Activated CD4-positive, alpha-beta T cell treated with anti-CD3 and anti-CD28 coated beads, Interleukin-2, amount 50 U/mL, for 1 hour (primary cell): ENCODE data around the gene SCNM1.

Experiments
- DNase-seq: peaks from one replicate; pipeline ENCODE4 v3.0.0-alpha.2; 2020

The SCNM1 gene, protein sequence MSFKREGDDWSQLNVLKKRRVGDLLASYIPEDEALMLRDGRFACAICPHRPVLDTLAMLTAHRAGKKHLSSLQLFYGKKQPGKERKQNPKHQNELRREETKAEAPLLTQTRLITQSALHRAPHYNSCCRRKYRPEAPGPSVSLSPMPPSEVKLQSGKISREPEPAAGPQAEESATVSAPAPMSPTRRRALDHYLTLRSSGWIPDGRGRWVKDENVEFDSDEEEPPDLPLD

DNA sequence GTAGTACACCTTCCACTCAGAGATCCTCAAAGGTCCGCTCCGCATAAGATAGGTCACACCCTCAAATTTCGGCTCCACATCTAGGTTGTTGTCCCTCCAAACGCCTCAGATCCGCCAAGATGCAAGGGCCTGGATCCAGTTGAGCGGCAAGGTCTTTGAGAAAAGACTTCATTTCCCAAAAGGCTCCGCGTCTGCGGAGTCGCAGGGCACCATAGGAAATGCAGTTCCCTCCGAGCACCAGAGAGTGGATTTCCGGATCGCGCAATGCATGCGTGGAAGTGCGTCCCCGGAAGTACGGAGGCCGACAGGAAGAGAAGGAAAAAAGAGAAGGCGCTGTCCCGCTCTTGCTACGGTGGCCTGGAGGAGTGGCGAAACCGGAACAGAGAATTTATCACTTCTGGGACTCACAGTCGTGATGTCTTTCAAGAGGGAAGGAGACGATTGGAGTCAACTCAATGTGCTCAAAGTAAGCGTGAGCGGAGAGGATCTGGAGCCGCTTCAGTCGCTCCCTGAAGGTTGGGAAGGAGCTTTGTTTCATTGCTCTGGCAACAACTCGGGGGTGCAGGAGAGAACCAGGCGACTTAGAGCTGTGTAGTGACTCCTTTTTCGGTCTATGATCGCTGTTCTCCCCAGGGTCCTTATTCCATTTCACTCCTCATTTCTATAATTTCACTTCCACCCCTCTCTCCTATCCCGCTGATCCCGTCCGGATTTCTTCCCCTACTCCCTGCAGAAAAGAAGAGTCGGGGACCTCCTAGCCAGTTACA is at the start of gene SCNM1, which contains the start of gene LYSMD1:
SCNM1 (plus strand) TSS at position 407 of the 767 bp plus-strand sequence; CDS start at position 416, 9 bp downstream.
LYSMD1 (minus strand) TSS at position 165 of the 767 bp plus-strand sequence. CDS start 644 bp downstream, outside the sequence.
- peak; percentile 93 for DNase-seq

DNA sequence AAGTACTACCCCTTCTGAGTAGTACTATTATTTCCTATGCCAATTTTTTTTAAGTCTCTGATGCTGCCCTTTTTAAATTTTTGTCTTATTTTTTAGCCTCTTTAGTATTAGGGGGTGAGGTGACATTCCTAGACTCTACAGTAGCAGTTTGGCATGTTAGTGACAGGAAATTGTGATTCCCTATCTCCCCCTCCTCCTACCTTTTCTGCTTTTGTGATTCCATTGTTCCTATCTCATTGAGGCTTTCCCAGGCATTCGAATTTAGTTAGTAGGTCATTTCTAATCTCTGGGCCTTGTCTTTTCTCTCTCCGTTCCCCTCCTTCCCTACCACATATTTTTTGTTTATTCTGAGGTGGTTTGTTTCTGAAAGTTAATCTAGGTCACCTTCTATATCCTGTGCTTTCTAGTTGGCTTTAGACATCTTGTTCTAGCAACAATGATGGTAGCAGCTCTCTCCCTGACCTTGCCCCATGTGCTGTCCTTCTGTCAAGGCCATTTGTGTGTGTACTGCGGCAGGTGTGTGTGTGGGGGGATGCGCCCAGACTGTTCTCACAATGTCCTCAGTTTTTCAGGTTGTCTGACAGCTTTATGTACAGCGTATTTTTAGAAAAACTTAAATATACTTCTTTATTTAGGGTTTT is 41.1 kb upstream of the SCNM1 start:
- no peak for DNase-seq

DNA sequence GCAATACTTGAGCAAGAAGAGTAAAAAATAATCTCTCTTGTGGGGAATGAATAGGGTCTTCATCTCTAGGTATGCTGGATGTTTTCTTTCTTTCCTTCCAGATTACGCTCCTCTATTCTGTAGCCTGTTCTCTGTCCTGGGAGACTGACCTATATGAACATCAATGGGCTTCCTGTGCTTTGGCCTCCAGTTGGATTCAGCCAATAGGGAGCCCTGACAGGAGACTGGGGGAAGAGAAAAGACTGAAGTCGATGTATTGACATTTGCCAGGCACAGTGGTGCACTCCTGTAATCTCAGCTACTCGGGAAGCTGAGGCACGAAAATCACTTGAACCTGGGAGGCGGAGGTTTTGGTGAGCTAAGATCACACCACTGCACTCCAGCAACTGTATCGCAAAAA is 37.1 kb upstream of the SCNM1 start:
- no peak for DNase-seq

DNA sequence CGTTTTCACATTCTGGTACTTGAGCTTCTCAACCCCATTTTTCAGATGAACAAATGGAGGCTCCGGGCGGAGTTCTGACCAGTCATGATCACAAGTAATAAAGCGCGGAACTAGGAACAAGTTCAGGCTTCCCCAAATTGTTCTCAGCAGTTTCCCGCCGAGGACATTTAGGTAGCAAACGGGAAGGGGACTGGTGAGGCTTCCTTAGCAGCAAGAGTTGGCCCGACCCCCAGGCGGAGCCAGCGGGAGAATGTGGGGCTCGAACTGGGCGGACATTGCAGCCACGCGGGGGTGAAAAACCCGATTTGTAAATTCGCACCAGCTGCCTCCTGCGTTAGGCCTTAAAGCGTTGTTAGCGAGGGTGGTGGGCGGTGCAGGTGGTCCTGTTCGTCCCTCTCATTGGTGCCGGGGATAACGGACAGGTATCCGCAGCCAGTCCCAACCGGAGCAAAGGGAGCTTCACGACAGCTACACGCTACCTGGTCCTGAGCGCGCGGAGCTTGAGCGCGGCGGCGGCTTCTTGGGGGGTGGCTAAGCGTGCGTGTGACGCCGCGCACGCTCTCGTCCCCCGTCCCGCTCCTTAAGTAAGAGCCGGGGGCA is 34.9 kb upstream of the SCNM1 start:
- peak; percentile 70 for DNase-seq

DNA sequence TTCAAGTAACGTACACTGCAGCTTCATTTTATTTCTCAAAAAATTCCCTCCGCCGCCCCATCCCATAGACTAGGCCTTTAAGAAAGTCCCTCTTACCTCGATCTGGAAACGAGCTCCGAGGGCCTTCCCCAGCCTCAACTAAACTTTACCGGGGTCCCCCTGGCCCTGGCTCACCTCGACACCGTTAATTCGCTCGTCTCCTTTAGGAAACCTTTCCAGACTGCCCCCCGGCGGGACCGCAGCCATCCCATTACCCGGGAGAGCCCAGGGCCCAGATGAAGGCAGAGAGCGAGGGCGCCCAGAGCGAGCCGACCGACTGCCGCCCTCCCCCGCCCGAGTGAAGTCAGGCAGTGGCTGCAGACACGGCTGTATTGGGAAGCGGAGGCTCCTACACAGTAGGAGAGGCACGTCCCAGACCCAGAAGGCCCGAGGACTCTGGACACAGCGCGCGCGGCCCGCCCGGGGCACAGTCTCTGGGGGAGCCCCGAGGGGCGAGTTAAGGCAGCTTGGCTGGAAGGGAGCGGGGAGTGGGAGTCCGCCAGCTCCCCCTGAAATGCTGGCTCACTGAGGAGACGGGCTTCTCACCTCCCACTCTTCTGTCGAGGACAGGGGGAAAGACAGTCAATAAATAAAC is 34.1 kb upstream of the SCNM1 start:
- no peak for DNase-seq

DNA sequence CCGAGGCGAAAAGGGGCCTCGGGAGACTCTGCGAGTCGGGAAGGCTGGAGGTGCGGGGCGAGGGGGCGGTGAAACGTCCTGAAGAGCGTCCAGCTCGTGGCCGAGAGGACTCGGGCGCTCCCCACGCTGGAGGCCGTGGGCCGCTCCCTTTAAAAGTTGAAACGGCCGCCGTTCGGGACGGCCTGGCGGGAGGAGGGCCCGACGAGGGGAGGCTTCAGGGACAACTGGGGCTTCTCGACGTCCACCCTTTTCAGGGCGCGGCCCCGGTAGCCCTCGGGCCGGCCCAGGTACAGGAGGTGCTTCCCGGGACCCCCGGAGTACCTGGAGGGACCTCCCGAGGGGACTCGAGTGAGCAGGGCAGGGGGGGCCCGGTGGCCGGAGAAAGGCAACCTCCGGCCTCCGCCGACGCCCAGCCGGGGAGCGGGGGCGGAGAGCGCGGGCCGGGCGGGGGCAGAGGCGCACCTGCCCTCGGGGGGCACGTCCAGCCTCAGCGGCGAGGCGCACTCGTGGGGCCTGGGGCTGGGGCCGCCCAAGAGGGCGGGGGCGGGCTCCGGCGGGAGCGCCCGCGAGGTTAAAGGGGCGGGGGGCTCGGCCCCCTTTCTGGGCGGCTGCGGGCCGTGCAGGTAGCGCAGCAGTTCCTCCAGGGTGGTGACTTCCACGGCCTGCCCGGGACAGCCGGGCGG is 33.5 kb upstream of the SCNM1 start:
- DNase-seq: no peak

DNA sequence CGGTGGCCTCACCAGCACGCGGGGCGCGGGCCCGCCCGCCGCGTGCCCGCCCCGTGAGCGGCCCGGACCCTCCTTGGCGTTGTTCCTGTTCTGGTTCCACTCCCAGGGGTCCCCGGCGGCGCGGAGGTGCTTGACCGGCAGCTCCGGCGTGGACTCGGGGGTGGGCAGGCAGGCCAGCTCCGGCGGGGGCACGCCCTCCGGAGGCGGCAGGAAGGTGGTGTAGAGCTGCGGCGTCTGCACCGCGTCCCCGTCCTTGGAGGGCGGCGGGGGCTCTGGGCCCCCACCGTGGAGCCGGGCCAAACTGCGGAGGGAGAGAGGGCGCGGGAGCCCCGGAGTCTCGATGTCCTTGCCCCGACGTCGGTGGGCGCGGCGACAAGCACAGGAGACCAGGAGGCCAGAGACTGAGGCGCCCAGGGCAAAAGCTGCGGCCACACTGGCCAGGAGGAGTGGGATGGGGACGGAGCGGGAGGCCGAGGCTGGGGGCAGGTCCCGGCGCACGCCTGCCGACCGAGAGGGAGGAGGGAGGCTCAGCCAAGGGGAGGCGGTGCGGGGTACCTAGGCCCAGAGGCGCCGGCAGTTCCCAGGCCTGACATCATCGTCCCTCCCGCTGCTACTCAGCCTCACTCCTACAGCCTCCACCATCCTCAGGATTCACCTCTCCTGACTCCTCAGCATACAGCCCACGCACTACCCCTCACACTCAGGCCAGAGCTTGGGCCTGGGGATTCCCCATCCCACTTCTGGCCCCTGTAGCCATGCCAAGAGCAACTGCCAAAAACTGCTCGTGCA is 32.7 kb upstream of the SCNM1 start:
- DNase-seq: no peak

DNA sequence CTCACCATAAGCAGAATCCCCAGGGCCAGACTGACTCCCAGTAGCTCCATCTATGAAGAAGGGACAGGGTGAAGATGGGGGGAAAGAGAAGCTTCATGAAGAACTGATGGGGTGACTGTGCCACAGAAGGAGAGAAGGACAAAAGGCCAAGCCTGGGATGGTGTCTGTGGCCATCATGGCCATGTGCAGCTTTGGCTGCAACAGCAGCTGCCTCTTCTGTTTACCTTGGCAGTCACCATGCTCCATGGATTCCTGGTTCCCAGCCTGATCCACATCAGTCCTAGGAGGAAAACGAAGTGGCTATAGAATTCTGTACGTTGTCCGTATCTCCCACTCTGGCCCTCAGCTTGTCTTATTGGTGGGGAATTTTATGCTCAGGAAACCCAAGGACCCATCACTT is 31.5 kb upstream of the SCNM1 start:
- no peak for DNase-seq

DNA sequence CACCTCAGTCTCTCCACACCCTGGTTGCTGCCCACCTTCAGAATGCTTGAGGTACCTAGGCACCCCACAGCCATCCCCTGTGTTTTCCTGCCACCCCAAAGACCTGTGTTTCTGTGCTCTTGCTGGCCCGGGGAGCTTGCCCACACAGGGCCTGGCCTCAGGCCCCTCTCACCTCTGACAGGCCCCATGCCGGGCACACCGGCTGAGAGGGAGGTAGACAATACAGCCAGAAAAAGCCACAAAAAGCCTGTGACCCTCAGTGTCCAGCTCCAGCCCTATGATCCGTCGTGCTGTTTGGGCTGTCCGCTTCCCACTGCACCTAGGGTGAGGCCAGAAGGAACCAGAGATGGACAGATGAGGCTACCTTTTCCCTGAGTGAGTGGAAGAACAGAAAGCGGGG is 31.0 kb upstream of the SCNM1 start:
- no peak for DNase-seq

DNA sequence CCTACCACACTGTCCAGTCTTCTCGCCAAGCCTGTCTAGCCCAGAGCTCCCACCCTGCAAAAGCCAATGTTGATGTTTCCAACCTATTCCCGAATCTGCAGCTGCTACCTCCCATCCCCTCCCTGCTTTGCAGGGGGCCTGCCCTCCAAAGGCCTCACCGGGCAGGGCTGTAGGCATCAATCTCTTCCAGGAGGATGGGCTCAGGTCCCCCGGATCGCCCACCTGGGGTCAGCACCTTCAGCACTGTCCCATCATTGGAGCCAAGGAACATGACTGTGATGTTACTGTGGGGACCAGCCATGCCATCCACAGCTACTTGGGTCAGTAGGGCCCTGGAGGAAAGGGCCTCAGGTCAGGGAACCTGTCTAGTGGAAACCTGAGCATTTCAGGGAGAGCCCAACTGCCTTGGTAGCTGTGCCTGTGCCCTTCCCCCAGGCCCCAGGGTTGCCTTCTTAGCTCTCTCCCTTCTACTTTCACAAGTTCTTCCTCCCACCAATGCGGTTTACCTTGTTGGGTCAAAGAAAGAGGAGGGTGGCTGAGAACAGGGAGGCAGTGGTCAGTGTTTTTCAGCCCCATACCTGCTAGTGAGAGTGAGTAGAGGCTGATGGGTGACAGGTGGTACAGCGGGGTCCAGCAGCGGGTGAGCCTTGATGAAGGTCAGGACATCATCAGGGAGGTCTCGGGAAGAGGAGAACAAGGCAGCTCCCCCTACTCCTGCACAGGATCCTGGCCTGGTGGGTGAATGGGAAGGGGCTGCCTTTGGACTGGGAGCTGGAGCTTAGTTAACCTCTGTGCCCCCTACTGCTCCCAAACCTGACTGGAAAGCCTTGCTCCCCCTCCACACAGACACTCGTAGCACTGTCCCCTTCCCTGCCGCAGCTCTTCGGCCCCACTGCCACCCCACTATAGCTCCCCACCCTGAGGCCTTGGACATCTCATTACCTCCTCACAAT is 30.2 kb upstream of the SCNM1 start:
- no peak for DNase-seq

DNA sequence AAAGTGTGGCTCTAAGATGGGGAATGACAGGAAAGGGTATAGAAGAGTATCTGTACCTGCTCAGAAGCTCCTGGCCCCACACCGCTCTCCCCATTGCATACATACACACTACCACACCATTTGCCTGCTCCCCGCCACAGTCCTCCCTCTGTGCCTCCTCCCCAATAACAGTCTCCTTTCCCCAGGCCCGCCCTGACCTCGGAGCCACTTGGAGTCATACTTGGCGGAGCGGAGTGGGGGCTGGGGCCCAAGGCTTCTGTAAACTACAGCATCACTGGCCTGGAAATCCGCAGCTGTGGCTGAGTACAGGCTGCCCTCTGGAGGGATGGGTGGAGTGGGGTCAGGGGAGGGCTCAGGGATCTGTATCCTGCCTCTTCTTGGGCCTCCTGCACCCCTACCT is 28.2 kb upstream of the SCNM1 start:
- DNase-seq: no peak

DNA sequence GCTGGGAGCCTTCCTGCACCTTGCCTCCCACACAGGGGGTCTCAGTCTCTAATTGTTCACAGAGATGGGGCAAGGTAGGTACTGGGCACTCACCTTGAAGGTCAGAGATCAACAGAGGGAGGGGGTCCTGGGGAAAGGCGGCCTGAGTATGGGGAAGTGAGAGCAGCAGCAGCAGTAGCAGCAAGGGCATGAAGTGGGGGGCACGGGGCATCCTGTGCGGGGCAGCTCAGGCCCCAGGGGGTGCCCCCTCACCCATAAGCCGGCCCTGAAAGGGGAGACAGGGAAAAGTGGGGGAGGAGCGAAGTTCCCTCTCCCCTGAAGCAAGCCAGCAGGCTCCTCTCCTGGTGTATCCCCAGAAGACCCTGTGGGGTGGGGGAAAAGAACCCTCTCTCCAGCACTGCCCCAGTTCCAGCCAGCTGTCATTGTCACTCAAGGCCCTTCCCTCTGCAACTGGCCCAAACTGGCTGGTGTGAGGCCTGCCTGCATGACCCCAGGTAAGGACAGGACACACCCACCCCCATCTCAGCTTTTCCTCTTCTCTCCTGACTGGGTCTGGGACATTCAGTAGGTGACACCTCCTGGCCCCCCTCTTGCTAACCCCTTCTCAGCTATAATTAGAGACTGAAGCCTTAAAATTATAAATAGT is 23.4 kb upstream of the SCNM1 start:
- no peak for DNase-seq

DNA sequence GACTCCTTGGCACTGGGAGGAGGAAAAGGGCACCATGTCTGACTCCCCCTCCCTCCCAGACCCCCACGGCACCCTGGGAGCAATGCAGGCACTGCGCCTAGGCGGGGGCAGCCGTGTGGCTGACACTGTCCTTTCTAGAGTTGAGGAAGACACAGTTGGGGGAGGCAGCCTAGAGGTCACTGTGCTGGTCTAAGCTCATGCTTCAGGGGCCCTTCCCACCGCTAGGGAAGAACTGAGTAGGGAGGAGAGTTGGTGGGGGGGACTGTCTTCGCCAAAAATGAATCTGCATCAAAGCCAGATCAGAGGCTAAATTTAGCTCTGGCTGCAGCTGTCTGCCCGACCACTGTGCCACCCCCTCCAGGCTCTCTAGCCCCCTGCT is 22.9 kb upstream of the SCNM1 start:
- DNase-seq: no peak

DNA sequence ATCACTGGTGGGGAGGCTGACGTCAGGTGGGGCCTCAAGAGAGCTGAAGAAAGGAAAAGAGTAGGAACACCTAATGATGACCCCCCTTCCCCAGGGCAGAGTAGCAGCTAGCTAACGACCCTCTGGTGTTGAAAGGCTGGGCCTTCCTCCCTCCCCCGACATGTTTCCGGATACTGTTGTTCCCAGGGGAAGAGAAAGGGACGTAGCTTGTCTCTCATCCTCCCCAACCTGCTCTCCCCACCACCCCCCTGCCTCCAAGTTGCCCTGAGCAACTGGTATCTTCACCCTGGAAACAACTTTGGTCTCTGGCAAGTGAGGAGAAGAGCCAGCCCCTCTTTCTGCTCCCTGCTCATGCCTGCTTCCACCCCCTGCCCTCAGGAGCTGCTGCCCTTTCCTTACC is 22.0 kb upstream of the SCNM1 start:
- no peak for DNase-seq

DNA sequence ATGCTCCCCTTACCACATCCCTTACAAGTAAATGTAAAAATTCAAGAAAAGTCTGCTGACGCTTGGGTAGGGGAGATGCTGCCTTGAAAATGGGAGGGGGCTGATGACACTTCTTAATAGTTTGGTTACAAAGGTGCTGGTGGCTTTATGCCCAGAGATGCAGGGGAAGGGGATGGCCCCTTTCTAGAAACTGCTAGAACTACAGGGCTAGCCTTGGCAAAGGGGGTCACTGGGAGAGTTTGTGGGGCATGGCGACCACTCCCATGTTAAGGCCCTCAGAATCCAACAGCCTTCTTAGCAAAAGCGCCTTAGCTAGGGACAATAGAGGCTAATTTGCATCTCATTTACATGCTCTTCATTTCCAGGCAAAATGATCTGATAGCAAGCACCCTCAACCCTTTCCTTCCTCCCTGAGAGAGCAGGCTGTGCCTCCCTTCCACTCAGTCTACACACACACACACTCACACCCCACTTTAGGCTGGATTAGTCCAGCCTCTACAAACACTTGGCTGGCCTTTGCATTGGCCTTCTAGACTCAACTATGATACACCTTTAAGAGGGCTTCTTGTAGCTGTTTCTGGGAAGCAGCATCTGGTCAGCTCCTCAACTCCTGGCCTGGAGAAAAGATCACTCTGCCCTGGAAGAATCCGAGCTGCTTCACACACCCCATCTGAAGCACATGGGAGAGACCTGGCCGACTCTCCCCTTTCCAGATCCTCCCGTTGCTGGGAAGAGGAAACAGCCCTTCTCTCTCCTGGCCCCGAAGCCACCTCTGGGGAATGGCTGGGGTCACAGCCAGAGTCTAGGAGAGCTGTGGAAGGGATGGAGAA is 21.3 kb upstream of the SCNM1 start:
- DNase-seq: no peak

DNA sequence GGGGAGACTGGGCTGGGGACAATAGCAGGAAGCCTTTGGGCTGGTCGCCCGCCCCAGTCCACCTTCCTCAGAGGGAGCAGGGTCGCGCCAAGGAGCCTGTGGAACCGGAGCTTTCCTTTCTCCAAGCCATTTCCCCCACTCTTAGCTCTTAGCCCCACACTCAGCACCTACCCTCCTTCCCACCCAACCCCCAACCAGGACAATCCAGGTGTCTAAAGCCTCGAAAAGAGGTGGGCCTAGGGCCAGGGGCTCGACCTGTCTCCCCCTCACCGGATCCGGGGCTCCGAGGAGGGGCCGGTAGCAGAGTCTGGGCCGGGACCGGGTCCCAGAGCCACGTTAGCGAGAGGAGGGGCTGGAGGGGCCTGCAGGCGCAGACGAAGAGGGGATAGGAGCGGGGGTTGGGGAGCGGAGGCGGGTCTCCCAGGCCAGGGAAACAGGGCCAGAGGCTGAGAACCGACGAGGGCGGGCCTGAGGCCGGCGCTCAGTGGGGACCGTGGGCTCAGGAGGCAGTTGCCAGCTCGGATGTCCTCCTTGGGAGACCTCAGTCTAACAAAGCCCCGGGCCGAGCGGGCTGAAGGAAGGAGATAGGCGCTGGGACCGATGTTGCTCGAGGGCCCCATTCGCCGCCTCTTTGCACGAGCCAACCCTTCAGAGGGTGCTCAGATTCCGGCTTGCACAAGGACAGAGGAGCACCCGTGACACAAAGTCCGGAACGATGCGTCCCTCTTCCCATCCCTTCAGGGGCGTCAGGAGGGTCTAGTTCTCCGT is 20.5 kb upstream of the SCNM1 start:
- DNase-seq: no peak

DNA sequence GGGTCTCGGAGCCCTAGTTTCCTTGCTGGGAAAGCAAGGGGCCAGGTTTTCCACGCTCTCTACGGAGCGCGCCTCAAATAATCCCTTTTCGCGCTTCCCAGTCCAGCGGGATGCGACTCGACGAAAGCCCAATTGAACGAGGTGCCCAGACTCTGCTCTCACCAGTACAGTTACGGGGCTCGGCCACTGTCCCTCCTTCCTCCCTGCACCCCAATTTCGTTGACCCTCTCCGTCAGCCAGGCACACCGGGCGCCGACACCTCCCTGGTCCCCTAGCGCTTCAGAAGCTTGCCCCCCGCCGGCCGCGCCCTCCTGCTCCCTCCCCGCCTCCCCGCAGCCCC is 19.9 kb upstream of the SCNM1 start:
- no peak for DNase-seq

DNA sequence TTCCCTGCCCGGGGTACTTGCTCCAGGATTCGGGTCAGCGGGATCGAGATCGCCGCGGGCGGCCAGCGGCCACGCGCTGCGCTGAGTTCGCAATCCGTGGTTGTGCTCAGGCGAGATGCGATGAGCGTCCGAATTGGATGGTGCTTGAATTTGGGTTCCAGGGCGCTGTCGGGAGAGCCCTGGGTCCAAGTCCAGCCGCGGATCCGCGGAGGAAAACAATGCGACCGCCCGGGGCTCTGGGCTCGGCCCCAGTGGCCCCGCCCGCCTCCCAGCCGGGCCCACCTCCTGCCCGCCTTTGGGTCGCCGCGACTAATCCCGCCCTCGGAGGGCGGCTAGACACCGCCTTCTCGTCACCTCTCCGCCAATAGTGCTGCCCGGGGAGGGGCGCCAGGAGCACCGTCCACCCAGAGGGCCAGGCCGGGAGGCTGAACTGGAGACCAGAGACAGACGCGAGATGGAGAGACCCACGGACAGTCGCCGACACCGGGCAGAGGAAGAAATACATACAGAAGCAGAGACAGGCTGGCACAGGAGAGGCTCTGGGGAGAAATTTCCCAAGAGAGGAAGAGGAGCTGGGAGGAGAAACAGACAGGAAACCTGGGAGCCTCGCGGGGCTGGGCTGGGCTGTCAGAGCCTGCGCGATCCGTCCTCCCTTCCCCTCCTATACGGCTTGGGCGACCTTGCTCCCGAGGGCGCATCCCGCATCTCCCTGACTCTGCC is 19.4 kb upstream of the SCNM1 start, which contains the start of gene SEMA6C:
SEMA6C (minus strand) TSS at position 220 of the 720 bp plus-strand sequence. CDS start 4,010 bp downstream, outside the sequence.
- peak; percentile 82 for DNase-seq
